Liver (tissue), 9 donors: ENCODE measurements around the gene WDR20. TPM values are rescaled to one million over a fixed set of nuclear protein-coding genes. Genes with fewer than 3 reads are reported as not detected.

Source experiments
- DNase-seq: peaks from one replicate; pipeline ENCODE4 v3.0.0-alpha.2; 2017; ENCODE audit warnings: low spot score
- H3K27ac ChIP-seq, 2 donors: one replicate each; pipeline ENCODE4 v1.7.0; 2013; ENCODE audit warnings: inconsistent platforms in 2 of 2, low read length in 2 of 2, control low read depth in 1 of 2, low read depth in 1 of 2, mild to moderate bottlenecking in 1 of 2
- H3K27me3 ChIP-seq, 4 donors: one replicate each; pipeline versions ENCODE4 v1.6.1 to v1.7.0; 2013; ENCODE audit warnings: low read length in 3 of 4, inconsistent platforms in 1 of 4, mild to moderate bottlenecking in 1 of 4, moderate library complexity in 1 of 4; ENCODE audit not compliant: control insufficient read depth in 4 of 4, insufficient read depth in 4 of 4
- H3K36me3 ChIP-seq, 4 donors: one replicate each; pipeline versions ENCODE4 v1.6.1 to v1.7.0; 2013; ENCODE audit warnings: low read length in 3 of 4, mild to moderate bottlenecking in 3 of 4, low read depth in 1 of 4, moderate library complexity in 1 of 4; ENCODE audit not compliant: control insufficient read depth in 4 of 4, insufficient read depth in 3 of 4
- H3K4me1 ChIP-seq, 4 donors: one replicate each; pipeline versions ENCODE4 v1.6.1 to v1.7.0; 2013; ENCODE audit warnings: low read length in 3 of 4, mild to moderate bottlenecking in 3 of 4, moderate library complexity in 1 of 4; ENCODE audit not compliant: control insufficient read depth in 4 of 4, insufficient read depth in 4 of 4
- H3K4me3 ChIP-seq, 3 donors: one replicate each; pipeline versions ENCODE4 v1.6.1 to v1.7.0; 2013; ENCODE audit warnings: low read length in 3 of 3, control low read depth in 1 of 3, low read depth in 1 of 3, mild to moderate bottlenecking in 1 of 3
- H3K9ac ChIP-seq, 2 donors: one replicate each; pipeline ENCODE4 v1.7.0; 2013; ENCODE audit warnings: low read length in 2 of 2, mild to moderate bottlenecking in 2 of 2, moderate library complexity in 2 of 2, control low read depth in 1 of 2, low read depth in 1 of 2
- H3K9me3 ChIP-seq, 4 donors: one replicate each; pipeline versions ENCODE4 v1.6.1 to v1.7.0; 2013; ENCODE audit warnings: low read length in 3 of 4; ENCODE audit not compliant: control insufficient read depth in 4 of 4
- ATF3 ChIP-seq: IDR thresholded peaks from 2 replicates; pipeline ENCODE4 v1.6.1; 2016; ENCODE audit warnings: antibody characterized with exemption
- CTCF ChIP-seq: fragments of 150-350 bp; IDR thresholded peaks from 2 replicates; pipeline ENCODE4 v1.5.1; 2017; ENCODE audit warnings: improper control_type of control experiment, low read depth, low read length; ENCODE audit not compliant: missing input control
- EGR1 ChIP-seq, 2 donors: IDR thresholded peaks; 2 replicates each; pipeline ENCODE4 v1.6.1; 2016 to 2018; ENCODE audit warnings: antibody characterized with exemption in 2 of 2, low read depth in 2 of 2
- FOXA1 ChIP-seq: IDR thresholded peaks from 2 replicates; pipeline ENCODE4 v1.6.1; 2016; ENCODE audit warnings: antibody characterized with exemption
- FOXA2 ChIP-seq: IDR thresholded peaks from 2 replicates; pipeline ENCODE4 v1.6.1; 2016; ENCODE audit warnings: antibody characterized with exemption
- GABPA ChIP-seq, 2 donors: IDR thresholded peaks in 1 of 2; conservative IDR thresholded peaks in 1 of 2; 2 replicates each; pipeline ENCODE4 v1.6.1; 2016; ENCODE audit warnings: antibody characterized with exemption in 2 of 2, mild to moderate bottlenecking in 1 of 2, moderate library complexity in 1 of 2
- HNF4A ChIP-seq, 2 donors: conservative IDR thresholded peaks; 2 replicates each; pipeline ENCODE4 v1.6.1; 2016; ENCODE audit warnings: antibody characterized with exemption in 2 of 2, mild to moderate bottlenecking in 2 of 2
- HNF4G ChIP-seq: IDR thresholded peaks from 2 replicates; pipeline ENCODE4 v1.6.1; 2016; ENCODE audit warnings: antibody characterized with exemption
- JUND ChIP-seq, 2 donors: IDR thresholded peaks; 2 replicates each; pipeline ENCODE4 v1.6.1; 2016; ENCODE audit warnings: antibody characterized with exemption in 2 of 2
- MAX ChIP-seq: IDR thresholded peaks from 2 replicates; pipeline ENCODE4 v1.6.1; 2016; ENCODE audit warnings: antibody characterized with exemption
- NR2F2 ChIP-seq: IDR thresholded peaks from 2 replicates; pipeline ENCODE4 v1.6.1; 2016; ENCODE audit warnings: antibody characterized with exemption
- RAD21 ChIP-seq, 2 donors: IDR thresholded peaks; 2 replicates each; pipeline ENCODE4 v1.6.1; 2016; ENCODE audit warnings: antibody characterized with exemption in 2 of 2, mild to moderate bottlenecking in 2 of 2
- REST ChIP-seq: IDR thresholded peaks from 2 replicates; pipeline ENCODE4 v1.6.1; 2016; ENCODE audit warnings: antibody characterized with exemption, mild to moderate bottlenecking
- RXRA ChIP-seq, 2 donors: IDR thresholded peaks; 2 replicates each; pipeline ENCODE4 v1.6.1; 2017 to 2018; ENCODE audit warnings: antibody characterized with exemption in 2 of 2, mild to moderate bottlenecking in 1 of 2
- SP1 ChIP-seq: IDR thresholded peaks from 2 replicates; pipeline ENCODE4 v1.6.1; 2018; ENCODE audit warnings: antibody characterized with exemption, mild to moderate bottlenecking
- TAF1 ChIP-seq: conservative IDR thresholded peaks from 2 replicates; pipeline ENCODE4 v1.6.1; 2016; ENCODE audit warnings: antibody characterized with exemption, mild to moderate bottlenecking
- YY1 ChIP-seq: IDR thresholded peaks from 2 replicates; pipeline ENCODE4 v1.6.1; 2016; ENCODE audit warnings: antibody characterized with exemption, mild to moderate bottlenecking
- ZBTB33 ChIP-seq: IDR thresholded peaks from 2 replicates; pipeline ENCODE4 v1.6.1; 2016; ENCODE audit warnings: antibody characterized with exemption
- WGBS: extraction: QIAGEN DNeasy Blood & Tissue Kit; methylation state at CpG from one replicate; pipeline ENCODE4 v1.1.7; 2013; 5-methylcytosine and 5-hydroxymethylcytosine counted together
- polyA plus RNA-seq, 2 donors: library from polyadenylated mRNA; stranded (reverse) in 1 of 2; unstranded in 1 of 2; fragments of 200-250 nt in 1 of 2; fragments of >200 nt in 1 of 2; fragmentation: Nextera tagmentation in 1 of 2; extraction: Ambion mirVana in 1 of 2; gene quantifications; one replicate each; pipeline versions ENCODE4 v1.2.1 to v1.2.3, GENCODE V29; 2013 to 2015
- total RNA-seq, 2 donors: library from RNA; depleted of rRNA; stranded (reverse); fragments of >200 nt; gene quantifications; one replicate each; pipeline ENCODE4 v1.2.3, GENCODE V29; 2014
- donor health status: healthy.
- donor health status: healthy.
- donor health status: healthy.
- donor health status: healthy.
- donor health status: healthy.

The WDR20 gene
- total and polyA plus RNA-seq, 4 donors, result 6.5 to 18.5 (median 11.0) TPM

GRCh38 chr14:102196039-102196901 is 56.6 kb downstream of the WDR20 start:
- no peaks in the 10 kb centered on the region for H3K9me3 ChIP-seq
- TF ChIP-seq SP1 (no peak), TAF1 (no peak), ATF3 (no peak), HNF4G (no peak), ZBTB33 (no peak), HNF4A (conservative IDR thresholded peaks at IDR 0.05) (no peak), EGR1 (IDR thresholded peaks at IDR 0.05; ENCODE audit: low read depth in 2 of 2) (no peak), FOXA1 (no peak), REST (no peak), RXRA (IDR thresholded peaks at IDR 0.05) (no peak), GABPA (IDR thresholded peaks at IDR 0.05 in 1 of 2, conservative IDR thresholded peaks at IDR 0.05 in 1 of 2) (no peak), CTCF (no peak), JUND (IDR thresholded peaks at IDR 0.05) (no peak), RAD21 (IDR thresholded peaks at IDR 0.05) (no peak), MAX (no peak), FOXA2 (no peak), YY1 (no peak), NR2F2 (no peak)
- WGBS, result 95% methylated on average over 6 of the region's 6 CpGs
- no peak overlapping the region for H3K9ac ChIP-seq
- no peak overlapping the region for H3K4me3 ChIP-seq
- H3K27ac ChIP-seq, result no peak overlapping the region
- peaks cover 0 to 18% (median 10%) of the 10 kb centered on the region in 4 donors for H3K36me3 ChIP-seq
- peaks cover 0 to 1% (median 0%) of the 10 kb centered on the region in 4 donors for H3K4me1 ChIP-seq
- H3K27me3 ChIP-seq, result no peaks in the 10 kb centered on the region
- no peak for DNase-seq
